SK-N-SH (cell line): ENCODE measurements around the gene RNASEH1. TPM values are rescaled to one million over a fixed set of nuclear protein-coding genes. Genes with fewer than 3 reads are reported as not detected.

Source experiments
- CTCF ChIA-PET: fragments of 300-600, 350-600 bp; formaldehyde crosslinking; extraction: SDS; loops from one replicate; lab custom pipeline; 2021; lab: Yijun Ruan, JAX
- POLR2A ChIA-PET: fragments of 350-600 bp; sonication (Branson Sonifier 250); formaldehyde crosslinking; extraction: SDS; loops from one replicate; lab custom pipeline; 2020; ENCODE audit warnings: antibody characterized with exemption, inconsistent platforms; lab: Yijun Ruan, JAX
- DNase-seq: peaks from one replicate; pipeline ENCODE4 v3.0.0; 2012
- H2AFZ ChIP-seq: fragments of 200-600 bp; sonication (generic); 2 replicates; pipeline ENCODE4 v1.8.1; 2016; ENCODE audit warnings: antibody characterized with exemption, mild to moderate bottlenecking, low read depth
- H3F3A ChIP-seq: fragments of 200-600 bp; sonication (generic); replicated peaks from 2 replicates; pipeline ENCODE3; 2016; ENCODE audit warnings: antibody characterized with exemption, mild to moderate bottlenecking; ENCODE audit not compliant: insufficient read depth
- H3K27ac ChIP-seq, 2 experiments: fragments of 200-500 bp in 1 of 2; fragments of 200-600 bp in 1 of 2; sonication (Bioruptor generic) in 1 of 2; sonication (generic), shearing (Covaris generic) in 1 of 2; 2 replicates each; pipeline versions ENCODE4 v1.5.1 to v1.6.1; 2014 to 2016; ENCODE audit warnings: low read depth in 2 of 2, inconsistent platforms in 1 of 2, low read length in 1 of 2, mild to moderate bottlenecking in 1 of 2, mixed read lengths in 1 of 2
- H3K27me3 ChIP-seq: fragments of 200-600 bp; sonication (generic), shearing (Covaris generic); 2 replicates; pipeline ENCODE4 v1.6.1; 2016; ENCODE audit warnings: mixed run types; ENCODE audit not compliant: insufficient read depth
- H3K36me3 ChIP-seq, 2 experiments: fragments of 200-500 bp in 1 of 2; fragments of 200-600 bp in 1 of 2; sonication (Bioruptor generic) in 1 of 2; sonication (generic) in 1 of 2; replicated peaks in 1 of 2; 2 replicates each; pipeline versions ENCODE3 to v1.5.1; 2014 to 2016; ENCODE audit warnings: low read length in 1 of 2, mild to moderate bottlenecking in 1 of 2; ENCODE audit not compliant: insufficient read depth in 2 of 2, control insufficient read depth in 1 of 2
- H3K4me1 ChIP-seq, 2 experiments: fragments of 200-500 bp in 1 of 2; fragments of 200-600 bp in 1 of 2; sonication (Bioruptor generic) in 1 of 2; sonication (generic), shearing (Covaris generic) in 1 of 2; 2 replicates each; pipeline versions ENCODE4 v1.5.1 to v1.6.1; 2014 to 2016; ENCODE audit warnings: low read depth in 1 of 2, low read length in 1 of 2, mixed run types in 1 of 2; ENCODE audit not compliant: insufficient read depth in 2 of 2, control insufficient read depth in 1 of 2
- H3K4me2 ChIP-seq: fragments of 200-600 bp; sonication (generic), shearing (Covaris generic); 2 replicates; pipeline ENCODE4 v1.6.1; 2017; ENCODE audit warnings: mixed run types
- H3K4me3 ChIP-seq, 2 experiments: fragments of 200-500 bp in 1 of 2; fragments of 200-600 bp in 1 of 2; sonication (Bioruptor generic) in 1 of 2; sonication (generic), shearing (Covaris generic) in 1 of 2; 2 replicates each; pipeline versions ENCODE4 v1.5.1 to v1.8.1; 2014 to 2016; ENCODE audit warnings: low read depth in 2 of 2, inconsistent platforms in 1 of 2, low read length in 1 of 2, mild to moderate bottlenecking in 1 of 2, mixed read lengths in 1 of 2, moderate library complexity in 1 of 2
- H3K79me2 ChIP-seq: fragments of 200-600 bp; sonication (generic); 2 replicates; pipeline ENCODE4 v1.8.1; 2017; ENCODE audit warnings: mild to moderate bottlenecking; ENCODE audit not compliant: insufficient read depth
- H3K9ac ChIP-seq: fragments of 200-600 bp; sonication (generic); 2 replicates; pipeline ENCODE4 v1.6.1; 2017; ENCODE audit warnings: mixed run types
- H3K9me2 ChIP-seq: fragments of 200-600 bp; sonication (generic); 2 replicates; pipeline ENCODE4 v1.6.1; 2017; ENCODE audit warnings: mixed run types
- H3K9me3 ChIP-seq: fragments of 200-600 bp; sonication (generic); 2 replicates; pipeline ENCODE4 v1.6.1; 2017; ENCODE audit warnings: mixed run types, mild to moderate bottlenecking, moderate library complexity
- H4K20me1 ChIP-seq: fragments of 200-600 bp; sonication (generic); 2 replicates; pipeline ENCODE4 v1.6.1; 2017; ENCODE audit warnings: mild to moderate bottlenecking, mixed run types; ENCODE audit not compliant: insufficient read depth
- CHD2 ChIP-seq: fragments of 150-350 bp; IDR thresholded peaks from 2 replicates; pipeline ENCODE4 v1.6.1; 2018; ENCODE audit warnings: low read length; ENCODE audit not compliant: partially characterized antibody
- CTCF ChIP-seq: fragments of 200-600 bp; sonication (generic); IDR thresholded peaks from 2 replicates; pipeline ENCODE4 v1.6.1; 2017; ENCODE audit warnings: antibody characterized with exemption, mild to moderate bottlenecking, moderate library complexity
- EP300 ChIP-seq, 2 experiments: IDR thresholded peaks; 2 replicates each; pipeline versions ENCODE4 v1.4.0 to v1.6.1; 2012; ENCODE audit warnings: borderline replicate concordance in 1 of 2, low read depth in 1 of 2, low read length in 1 of 2
- EZH2phosphoT487 ChIP-seq: fragments of 200-600 bp; sonication (generic); IDR thresholded peaks from 2 replicates; pipeline ENCODE4 v1.6.1; 2017; ENCODE audit warnings: low read depth, mixed run types, mild to moderate bottlenecking, antibody characterized with exemption, moderate library complexity, borderline replicate concordance
- FOSL2 ChIP-seq: IDR thresholded peaks from 2 replicates; pipeline ENCODE4 v1.4.0; 2012; ENCODE audit warnings: low read depth, mild to moderate bottlenecking, moderate library complexity, borderline replicate concordance
- FOXJ3 ChIP-seq: sonication (generic); formaldehyde crosslinking; IDR thresholded peaks from 2 replicates; pipeline ENCODE4 v1.5.1; 2020; ENCODE audit warnings: mild to moderate bottlenecking, missing genetic modification reagents
- MEF2A ChIP-seq: IDR thresholded peaks from 2 replicates; pipeline ENCODE4 v1.4.0; 2012; ENCODE audit warnings: low read depth, borderline replicate concordance
- NFIC ChIP-seq: IDR thresholded peaks from 2 replicates; pipeline ENCODE4 v1.4.0; 2012; ENCODE audit warnings: borderline replicate concordance
- PBX3 ChIP-seq: IDR thresholded peaks from 2 replicates; pipeline ENCODE4; 2012
- POLR2AphosphoS5 ChIP-seq: IDR thresholded peaks from 2 replicates; pipeline ENCODE4 v1.6.1; 2012; ENCODE audit warnings: low read depth, low read length
- RXRA ChIP-seq: IDR thresholded peaks from 2 replicates; pipeline ENCODE4 v1.4.0; 2012; ENCODE audit warnings: low read depth, mild to moderate bottlenecking, borderline replicate concordance
- TAF1 ChIP-seq: IDR thresholded peaks from 2 replicates; pipeline ENCODE4 v1.6.1; 2012; ENCODE audit warnings: low read depth, mild to moderate bottlenecking, low read length, moderate library complexity, borderline replicate concordance
- TCF12 ChIP-seq: IDR thresholded peaks from 2 replicates; pipeline ENCODE4 v1.4.0; 2012
- TEAD4 ChIP-seq: IDR thresholded peaks from 2 replicates; pipeline ENCODE4 v1.4.0; 2012; ENCODE audit warnings: mild to moderate bottlenecking, borderline replicate concordance; ENCODE audit not compliant: insufficient read depth
- USF1 ChIP-seq: IDR thresholded peaks from 2 replicates; pipeline ENCODE4 v1.4.0; 2012; ENCODE audit warnings: low read depth, borderline replicate concordance
- YY1 ChIP-seq: IDR thresholded peaks from 2 replicates; pipeline ENCODE4 v1.4.0; 2012; ENCODE audit warnings: low read depth, mild to moderate bottlenecking
- WGBS: methylation state at CpG from one replicate; pipeline ENCODE4 v1.1.6; 2017; ENCODE audit warnings: low lambda C conversion rate; 5-methylcytosine and 5-hydroxymethylcytosine counted together
- polyA plus RNA-seq, 3 experiments: library from polyadenylated mRNA; depleted of rRNA; stranded (reverse); fragments of >200 nt; gene quantifications; 2 replicates each; pipeline ENCODE4 v1.2.3, GENCODE V29; 2012
- TF ChIP-seq, protein P1 (sequence below): fragments of 150-350 bp; IDR thresholded peaks from 2 replicates; pipeline ENCODE4 v1.6.1; 2016; ENCODE audit warnings: mild to moderate bottlenecking, low read depth, low read length
- TF ChIP-seq, protein P2 (sequence below): IDR thresholded peaks from 2 replicates; pipeline ENCODE4 v1.4.0; 2012; ENCODE audit warnings: low read depth

The RNASEH1 gene
- polyA plus RNA-seq, 1 of the 3 experiments (the other 2 are of a cell fraction): 34.4 TPM

GRCh38 chr2:3575534-3576262, 17.6 kb upstream of the RNASEH1 start:
- Histone ChIP-seq H3K9me3 (no peaks in the 10 kb centered on the region), H2AFZ (no peak overlapping the region), H3K79me2 (peaks cover 56% of the 10 kb centered on the region), H3K9ac (peak overlapping the region; percentile 97), H3K4me3 (peak overlapping the region; percentile 86 to 100), H3F3A (peaks cover 32% of the 10 kb centered on the region), H3K4me1 (peaks cover 33 to 40% of the 10 kb centered on the region in 2 experiments; a peak in 3 of 4 replicates), H3K27me3 (no peaks in the 10 kb centered on the region), H3K4me2 (peak overlapping the region; percentile 90), H3K27ac (peak overlapping the region; percentile 81 to 93), H3K36me3 (peaks cover 44 to 46% of the 10 kb centered on the region in 2 experiments), H4K20me1 (peaks cover 52% of the 10 kb centered on the region), H3K9me2 (no peaks in the 10 kb centered on the region)
- POLR2A ChIA-PET: interaction anchor here (0.8 to 4.7 kb wide), 9 partner anchors 9 to 51 kb away, joined by 3 to 36 read pairs (median 4); partner anchors contain the start of genes COLEC11 and RNASEH1
- TF ChIP-seq FOXJ3: no peak; the same call in none of the 2 replicates
- no peak for TF ChIP-seq MEF2A
- no peak for TF ChIP-seq PBX3
- TF ChIP-seq TAF1: 0 out of 2 replicates have a peak, but pooled peaks have one; percentile 19
- 0 out of 2 replicates have a peak, but pooled peaks have one; percentile 16 for TF ChIP-seq POLR2AphosphoS5
- TF ChIP-seq CTCF: no peak
- no peak for TF ChIP-seq EZH2phosphoT487
- TF ChIP-seq TEAD4: no peak
- no peak for TF ChIP-seq YY1
- peak; percentile 55 for DNase-seq
- CTCF ChIA-PET: interaction anchor here (0.6 to 7.1 kb wide), 6 partner anchors 9 to 141 kb away, joined by 3 to 40 read pairs (median 4); partner anchors contain the start of gene COLEC11
- whole genome bisulfite sequencing: 2% methylated on average over 30 of the region's 54 CpGs

DNA sequence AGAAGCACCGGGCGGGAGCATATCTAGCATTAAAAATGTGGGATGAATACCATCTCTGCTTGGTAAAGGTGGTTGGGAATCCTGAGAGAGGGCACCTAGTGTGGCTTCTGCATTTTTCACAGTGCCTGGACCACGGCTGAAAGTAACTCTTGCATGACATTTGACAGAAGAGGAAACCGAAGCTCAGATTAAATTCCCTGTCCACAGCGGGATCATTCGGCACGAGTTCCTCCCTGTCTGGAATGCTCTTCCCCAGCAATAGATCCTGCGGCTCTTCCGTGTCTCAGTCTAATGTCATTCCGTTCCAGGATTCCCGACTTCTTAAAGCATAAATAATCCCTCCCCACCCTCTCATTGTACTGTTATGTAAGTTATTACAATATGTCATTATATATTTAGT, 16.0 kb upstream of the RNASEH1 start:
- H3F3A ChIP-seq: peaks cover 31% of the 10 kb centered on the region
- peaks cover 37% of the 10 kb centered on the region for H4K20me1 ChIP-seq
- peaks cover 26 to 30% of the 10 kb centered on the region in 2 experiments; a peak in 3 of 4 replicates for H3K4me1 ChIP-seq
- no peak overlapping the region for H3K9ac ChIP-seq
- peaks cover 40% of the 10 kb centered on the region for H3K79me2 ChIP-seq
- H3K4me2 ChIP-seq: no peak overlapping the region
- H3K9me3 ChIP-seq: no peaks in the 10 kb centered on the region
- TF ChIP-seq CHD2 (no peak), PBX3 (no peak), EP300 (IDR thresholded peaks at IDR 0.05; ENCODE audit: borderline replicate concordance in 1 of 2, low read depth in 1 of 2, low read length in 1 of 2) (no peak), NFIC (no peak), RXRA (no peak), USF1 (no peak), FOSL2 (no peak), TCF12 (no peak), YY1 (no peak), MEF2A (no peak), POLR2AphosphoS5 (no peak)
- TF ChIP-seq, protein P1, sequence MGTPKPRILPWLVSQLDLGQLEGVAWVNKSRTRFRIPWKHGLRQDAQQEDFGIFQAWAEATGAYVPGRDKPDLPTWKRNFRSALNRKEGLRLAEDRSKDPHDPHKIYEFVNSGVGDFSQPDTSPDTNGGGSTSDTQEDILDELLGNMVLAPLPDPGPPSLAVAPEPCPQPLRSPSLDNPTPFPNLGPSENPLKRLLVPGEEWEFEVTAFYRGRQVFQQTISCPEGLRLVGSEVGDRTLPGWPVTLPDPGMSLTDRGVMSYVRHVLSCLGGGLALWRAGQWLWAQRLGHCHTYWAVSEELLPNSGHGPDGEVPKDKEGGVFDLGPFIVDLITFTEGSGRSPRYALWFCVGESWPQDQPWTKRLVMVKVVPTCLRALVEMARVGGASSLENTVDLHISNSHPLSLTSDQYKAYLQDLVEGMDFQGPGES: no peak
- TF ChIP-seq, protein P2, sequence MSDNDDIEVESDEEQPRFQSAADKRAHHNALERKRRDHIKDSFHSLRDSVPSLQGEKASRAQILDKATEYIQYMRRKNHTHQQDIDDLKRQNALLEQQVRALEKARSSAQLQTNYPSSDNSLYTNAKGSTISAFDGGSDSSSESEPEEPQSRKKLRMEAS: no peak
- TF ChIP-seq, all 33 proteins: peak for 0
- no peaks in the 10 kb centered on the region for H3K9me2 ChIP-seq
- H2AFZ ChIP-seq: 0 out of 2 replicates have a peak overlapping the region, but pooled peaks have one; percentile 81
- DNase-seq: no peak
- 98% methylated on average over 11 of the region's 11 CpGs for WGBS
- POLR2A ChIA-PET: interaction anchor here (0.6 to 4.7 kb wide), 5 partner anchors 10 to 56 kb away, joined by 3 to 36 read pairs (median 3); partner anchors contain the start of gene RNASEH1
- CTCF ChIA-PET: interaction anchor here (1.4 to 1.8 kb wide), 3 partner anchors 14 to 78 kb away, joined by 3 to 5 read pairs (median 4); no protein-coding TSS in a partner anchor
- H3K27ac ChIP-seq: no peak overlapping the region
- H3K27me3 ChIP-seq: no peaks in the 10 kb centered on the region
- H3K36me3 ChIP-seq: peaks cover 29 to 30% of the 10 kb centered on the region in 2 experiments
- H3K4me3 ChIP-seq: no peak overlapping the region
